Calu3 (cell line): Measurements from ENCODE around the gene PTCD2. TPM values are rescaled to one million over a fixed set of nuclear protein-coding genes. Genes with fewer than 3 reads are reported as not detected.

Source experiments
- BruUV-seq: library from RNA; stranded (reverse); fragments of 400-500 nt; replicated peaks from 2 replicates; lab custom pipeline; 2021; lab: Mats Ljungman, UMichigan
- CTCF ChIA-PET: fragments of 300-600 bp; sonication (Branson Sonifier 250); formaldehyde crosslinking; loops from one replicate; lab custom pipeline; 2022; ENCODE audit warnings: antibody characterized with exemption; lab: Charles Lee
- DNase-seq: peaks from one replicate; pipeline ENCODE4 v3.0.0; 2022
- H3K27ac Mint-ChIP-seq: one replicate; pipeline ENCODE4 v1.8.0; 2022; ENCODE audit warnings: mixed read lengths; ENCODE audit not compliant: unreplicated experiment
- H3K27me3 Mint-ChIP-seq: one replicate; pipeline ENCODE4 v1.8.0; 2022; ENCODE audit warnings: mixed read lengths; ENCODE audit not compliant: unreplicated experiment
- H3K36me3 Mint-ChIP-seq: one replicate; pipeline ENCODE4 v1.8.0; 2022; ENCODE audit warnings: mild to moderate bottlenecking, moderate library complexity, mixed read lengths; ENCODE audit not compliant: insufficient read depth, unreplicated experiment
- H3K4me1 Mint-ChIP-seq: one replicate; pipeline ENCODE4 v1.8.0; 2022; ENCODE audit warnings: mild to moderate bottlenecking, low read depth, mixed read lengths; ENCODE audit not compliant: unreplicated experiment
- H3K4me3 Mint-ChIP-seq: one replicate; pipeline ENCODE4 v1.8.0; 2022; ENCODE audit warnings: mild to moderate bottlenecking, low read depth, moderate library complexity, mixed read lengths; ENCODE audit not compliant: unreplicated experiment
- H3K9me3 Mint-ChIP-seq: one replicate; pipeline ENCODE4 v1.8.0; 2022; ENCODE audit warnings: low read depth, mixed read lengths; ENCODE audit not compliant: unreplicated experiment
- CTCF ChIP-seq: fragments of 200-600 bp; IDR thresholded peaks from one replicate; pipeline ENCODE4 v1.8.0; 2022; ENCODE audit warnings: antibody characterized with exemption; ENCODE audit not compliant: unreplicated experiment
- intact Hi-C: fragments of 100-400 bp; cut with micrococcal nuclease; formaldehyde crosslinking; loops from one replicate; pipeline ENCODE4 v1.10.0; 2022; ENCODE audit not compliant: unreplicated experiment
- total RNA-seq: library from RNA; stranded (reverse); gene quantifications from 2 replicates; pipeline ENCODE4 v1.2.3, GENCODE V29; 2022

The PTCD2 gene
- total RNA-seq, 1 experiment from 2014 or later = 14.3 TPM

DNA sequence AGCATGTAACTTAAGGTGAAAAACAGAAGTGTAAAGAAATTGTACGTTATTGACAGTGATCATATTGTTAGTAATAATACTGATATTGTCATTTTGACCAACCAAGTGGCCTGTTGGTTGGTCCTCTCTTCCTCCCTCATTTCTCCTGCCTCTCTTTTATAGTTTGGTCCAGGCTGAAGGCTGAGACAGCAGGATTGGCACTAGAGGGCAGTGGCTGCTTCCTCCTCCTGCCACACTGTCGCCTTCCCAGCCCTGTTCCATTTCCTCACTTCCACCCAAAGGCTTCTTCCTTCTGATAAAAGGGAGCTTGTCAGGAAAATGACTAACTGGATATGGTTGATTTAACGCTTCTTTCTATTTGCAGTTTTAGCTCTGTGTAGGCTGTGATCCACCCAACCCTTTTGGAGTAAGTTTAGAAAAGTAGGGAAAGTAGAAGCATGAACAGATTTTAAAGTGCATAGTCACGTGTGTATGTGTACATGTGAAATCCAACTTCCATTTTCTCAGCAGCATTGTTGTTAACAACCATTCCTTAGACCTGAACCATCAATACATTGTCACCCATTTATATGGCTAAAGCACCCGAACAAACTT, 35.6 kb downstream of the PTCD2 start:
- Mint-ChIP-seq H3K36me3 (peaks cover 8% of the 10 kb centered on the region), H3K9me3 (no peaks in the 10 kb centered on the region), H3K27ac (no peak overlapping the region), H3K4me1 (no peaks in the 10 kb centered on the region), H3K4me3 (no peak overlapping the region), H3K27me3 (no peaks in the 10 kb centered on the region)
- BruUV-seq = no TSS peak
- CTCF ChIA-PET = interaction anchor here (0.6 kb wide), 1 partner anchor 168 kb away, joined by 3 read pairs; no protein-coding TSS in a partner anchor
- intact Hi-C loops = no loop called here
- DNase-seq = peak; percentile 6
- no peak for TF ChIP-seq CTCF

DNA sequence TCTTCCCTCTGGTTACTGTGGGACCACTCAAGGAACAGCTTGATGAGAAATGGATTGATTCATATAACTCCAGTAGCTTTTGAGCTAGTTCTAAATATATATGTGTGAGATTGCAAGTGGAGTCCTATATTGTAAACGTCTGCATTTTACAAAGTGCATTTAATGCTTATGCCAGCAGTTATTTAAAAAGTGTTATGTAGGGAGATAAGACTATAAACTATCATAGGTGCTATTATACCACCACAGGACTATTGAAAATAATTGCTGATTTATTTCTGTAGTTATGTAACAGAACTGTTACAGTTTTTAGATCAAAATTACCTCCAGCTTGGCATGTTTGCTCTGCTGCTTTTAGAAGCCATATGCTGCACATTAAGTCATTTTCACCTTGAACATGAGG, 36.2 kb downstream of the PTCD2 start:
- CTCF ChIA-PET = interaction anchor here (0.6 kb wide), 1 partner anchor 167 kb away, joined by 3 read pairs; no protein-coding TSS in a partner anchor

GRCh38 chr5:72358925-72359324, 38.8 kb downstream of the PTCD2 start:
- Mint-ChIP-seq H3K36me3 (peaks cover 4% of the 10 kb centered on the region), H3K4me1 (peaks cover 9% of the 10 kb centered on the region), H3K27ac (no peak overlapping the region), H3K4me3 (no peak overlapping the region), H3K27me3 (no peaks in the 10 kb centered on the region), H3K9me3 (peaks cover 2% of the 10 kb centered on the region)
- no peak for TF ChIP-seq CTCF
- intact Hi-C loops = no loop called here
- BruUV-seq = no TSS peak
- CTCF ChIA-PET = no interaction called here
- DNase-seq = no peak

More for the DNA sequence above, 36.2 kb downstream of the PTCD2 start:
- no TSS peak for BruUV-seq
- Mint-ChIP-seq H3K4me3 (no peak overlapping the region), H3K4me1 (no peaks in the 10 kb centered on the region), H3K9me3 (no peaks in the 10 kb centered on the region), H3K27ac (no peak overlapping the region), H3K36me3 (peaks cover 8% of the 10 kb centered on the region), H3K27me3 (no peaks in the 10 kb centered on the region)
- no peak for TF ChIP-seq CTCF
- intact Hi-C loops = no loop called here
- no peak for DNase-seq

DNA sequence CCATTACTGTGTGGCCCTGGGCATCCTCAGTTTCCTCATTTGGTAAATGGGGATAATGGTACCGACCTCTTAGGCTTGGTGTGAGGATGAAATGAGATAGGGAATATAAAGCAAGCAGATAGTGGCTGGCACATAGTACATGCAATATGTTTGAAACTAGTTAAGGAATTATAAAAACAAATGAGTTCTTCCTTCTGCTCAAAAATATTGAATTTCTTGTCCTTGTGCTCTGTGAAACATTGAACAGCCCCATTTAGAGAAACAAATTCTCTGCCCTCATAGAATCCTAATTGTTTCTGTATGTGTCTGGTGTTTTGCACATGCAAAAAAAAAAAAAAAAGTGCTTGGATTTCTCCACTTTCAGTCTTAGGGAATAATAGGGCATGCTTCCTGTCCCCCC, 39.7 kb downstream of the PTCD2 start:
- no peak for DNase-seq
- no peaks in the 10 kb centered on the region for H3K27me3 Mint-ChIP-seq
- CTCF ChIA-PET = interaction anchor here (0.7 kb wide), 1 partner anchor 165 kb away, joined by 3 read pairs; no protein-coding TSS in a partner anchor
- no peak overlapping the region for H3K27ac Mint-ChIP-seq
- peaks cover 2% of the 10 kb centered on the region for H3K9me3 Mint-ChIP-seq
- peaks cover 4% of the 10 kb centered on the region for H3K36me3 Mint-ChIP-seq
- BruUV-seq = no TSS peak
- intact Hi-C loops = loop anchor here (10.0 kb wide), 1 partner anchor 485 kb away; no protein-coding TSS in a partner anchor
- no peak for TF ChIP-seq CTCF
- H3K4me3 Mint-ChIP-seq = no peak overlapping the region
- H3K4me1 Mint-ChIP-seq = peaks cover 9% of the 10 kb centered on the region
